Measurements from ENCODE around the gene RPS19. TPM values are rescaled to one million over a fixed set of nuclear protein-coding genes. Genes with fewer than 3 reads are reported as not detected.
"Not testable (repeated sequence)": the region's sequence is repeated elsewhere in the genome, so short reads cannot be mapped to it uniquely, and the experiment has no call there.

Gene RPS19
- polyA plus RNA-seq, 4 donors, result 2,031 to 3,349 (median 2,770) TPM

DNA sequence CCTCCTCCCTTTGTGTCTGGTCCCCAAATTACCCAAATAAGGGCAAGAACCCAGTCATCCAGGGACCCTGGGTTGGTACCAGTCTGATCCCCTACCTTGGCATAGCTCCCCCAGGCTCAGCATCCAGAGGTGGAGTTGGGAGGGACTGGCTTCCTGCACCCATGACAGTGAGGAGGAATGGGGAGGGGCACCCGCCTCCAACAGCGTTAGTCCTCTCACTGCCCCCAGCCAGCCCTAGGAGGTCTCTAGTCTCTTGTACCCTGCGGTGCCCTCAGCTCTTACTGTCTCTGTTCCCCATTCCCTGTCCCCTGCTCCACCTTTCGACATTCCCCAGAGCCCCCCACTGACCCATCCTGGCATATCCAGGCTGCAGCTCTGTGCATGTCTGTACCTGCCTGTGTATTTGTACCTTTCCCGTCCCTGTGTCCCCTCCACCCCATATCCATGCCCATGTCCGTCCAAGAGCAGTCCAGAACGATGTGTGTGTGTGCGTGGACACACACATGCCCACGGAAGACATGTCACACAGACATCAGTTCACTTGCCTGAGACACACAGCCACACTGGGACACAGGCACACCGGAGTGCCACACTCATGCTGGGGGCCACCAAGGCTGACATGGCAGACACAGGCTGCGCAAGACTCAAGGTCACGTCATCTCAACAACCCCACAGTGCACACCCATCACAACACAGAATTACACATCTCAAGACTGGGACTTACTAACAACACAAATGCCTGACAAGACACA is 50.4 kb downstream of the RPS19 start:
- Histone ChIP-seq H3K36me3 (ENCODE audit: control insufficient read depth in 3 of 3, insufficient read depth in 2 of 3, low read depth in 1 of 3, low read length in 3 of 3) (peaks cover 7 to 32% (median 8%) of the 10 kb centered on the region in 3 donors), H3K9me3 (ENCODE audit: control insufficient read depth in 2 of 2, insufficient read depth in 1 of 2, low read depth in 1 of 2, low read length in 1 of 2) (no peaks in the 10 kb centered on the region), H3K27ac (ENCODE audit: low read depth in 1 of 3, low read length in 2 of 3) (no peak overlapping the region), H3K4me3 (ENCODE audit: low read depth in 1 of 3, low read length in 3 of 3) (no peak overlapping the region), H3K4me1 (ENCODE audit: control insufficient read depth in 3 of 3, insufficient read depth in 2 of 3, low read depth in 1 of 3, low read length in 2 of 3) (peaks cover 0 to 5% (median 0%) of the 10 kb centered on the region in 3 donors), H3K27me3 (ENCODE audit: control insufficient read depth in 3 of 3, insufficient read depth in 3 of 3, low read length in 3 of 3) (peaks cover 8 to 49% (median 22%) of the 10 kb centered on the region in 3 donors)
- 39 to 59% (median 48%) methylated on average over 12 of the region's 12 CpGs for WGBS, 3 donors
- FAIRE-seq (no peak), DNase-seq (no peak)

DNA sequence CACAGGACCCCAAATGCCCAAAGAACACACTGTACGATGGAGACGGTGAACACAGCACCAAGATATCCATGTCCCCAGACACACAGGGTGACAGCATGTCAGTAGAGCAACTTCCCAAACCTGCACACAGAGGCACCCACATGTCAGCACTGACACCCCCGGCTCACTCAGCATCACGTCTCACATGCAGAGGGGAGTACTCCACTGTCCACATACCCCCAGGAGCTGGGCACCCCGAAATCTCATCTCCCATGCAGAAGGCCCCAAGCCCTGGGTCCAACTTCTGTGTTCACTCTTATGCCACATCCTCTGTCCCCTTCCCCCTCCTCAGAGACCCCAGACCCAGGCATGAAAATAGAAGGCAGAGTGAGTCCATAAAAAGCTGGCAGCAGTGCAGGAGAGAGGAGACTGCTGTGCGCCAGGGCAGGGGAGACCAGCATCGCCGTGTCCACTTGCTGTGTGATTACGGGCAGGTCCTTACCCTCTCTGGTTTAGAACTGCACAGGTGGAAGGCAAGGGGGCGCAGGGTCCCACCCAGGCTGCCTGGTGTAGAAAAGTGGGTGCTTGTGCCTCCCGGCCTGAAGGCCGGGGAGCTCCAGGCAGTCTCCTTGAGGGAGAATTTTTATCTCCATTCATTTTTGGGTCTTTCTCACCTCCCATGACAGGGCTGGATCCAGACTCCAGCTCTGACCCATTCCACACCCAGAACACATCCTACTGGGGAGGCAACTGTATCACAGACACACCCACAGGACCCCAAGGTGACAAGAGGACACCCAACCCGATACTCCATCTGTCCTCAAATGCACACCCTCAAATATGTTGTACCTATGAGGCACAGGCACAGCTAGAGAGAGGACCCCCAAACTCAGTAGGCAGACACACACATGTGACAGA is 51.2 kb downstream of the RPS19 start:
- Histone ChIP-seq H3K27me3 (ENCODE audit: control insufficient read depth in 3 of 3, insufficient read depth in 3 of 3, low read length in 3 of 3) (peaks cover 15 to 58% (median 27%) of the 10 kb centered on the region in 3 donors), H3K4me1 (ENCODE audit: control insufficient read depth in 3 of 3, insufficient read depth in 2 of 3, low read depth in 1 of 3, low read length in 2 of 3) (no peaks in the 10 kb centered on the region), H3K36me3 (ENCODE audit: control insufficient read depth in 3 of 3, insufficient read depth in 2 of 3, low read depth in 1 of 3, low read length in 3 of 3) (peaks cover 4 to 24% (median 5%) of the 10 kb centered on the region in 3 donors), H3K9me3 (ENCODE audit: control insufficient read depth in 2 of 2, insufficient read depth in 1 of 2, low read depth in 1 of 2, low read length in 1 of 2) (no peaks in the 10 kb centered on the region), H3K27ac (ENCODE audit: low read depth in 1 of 3, low read length in 2 of 3) (no peak overlapping the region), H3K4me3 (ENCODE audit: low read depth in 1 of 3, low read length in 3 of 3) (no peak overlapping the region)
- DNase-seq (no peak), FAIRE-seq (no peak)
- WGBS, 3 donors, result 35 to 61% (median 36%) methylated on average over 13 of the region's 13 CpGs

DNA sequence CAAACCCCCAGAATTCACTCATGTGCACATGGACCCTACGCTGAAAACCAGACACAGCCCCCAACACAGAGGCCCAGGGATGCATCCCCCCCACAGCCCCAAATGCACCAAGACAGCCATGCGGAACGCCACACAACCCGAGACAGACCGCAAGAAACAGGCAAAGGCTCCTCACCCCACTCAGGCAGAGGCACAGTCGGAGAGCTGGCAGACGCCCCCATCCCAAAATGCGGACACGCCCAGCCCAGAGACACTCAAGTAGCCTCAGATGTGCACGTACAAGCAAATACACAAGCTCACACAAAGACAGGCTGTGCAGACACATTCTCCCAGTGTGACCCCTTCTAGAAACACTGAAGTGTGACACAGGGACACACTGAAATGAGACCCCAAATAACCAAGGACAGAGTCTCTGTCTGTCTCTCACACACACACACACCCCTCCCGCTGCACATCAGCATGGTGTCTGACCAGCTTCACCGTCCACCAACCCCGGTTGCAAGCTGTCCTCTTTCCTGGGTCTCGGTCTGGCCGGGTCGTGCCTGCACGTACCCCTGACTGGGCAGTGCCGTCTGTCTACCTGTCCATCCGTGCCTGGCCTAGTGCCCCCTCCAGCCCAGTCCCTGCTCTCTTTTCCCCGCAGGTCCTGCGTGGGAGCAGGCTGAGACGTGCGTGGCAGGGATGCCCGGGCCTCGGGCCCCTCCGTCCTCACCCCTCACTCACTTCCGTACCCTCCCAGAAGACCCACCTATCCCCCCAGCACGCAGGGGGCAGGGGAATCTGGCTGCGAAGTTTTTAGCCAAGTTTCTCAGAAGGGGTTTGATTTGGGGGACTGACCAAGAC is 52.1 kb downstream of the RPS19 start:
- Histone ChIP-seq H3K4me3 (ENCODE audit: low read depth in 1 of 3, low read length in 3 of 3) (no peak overlapping the region), H3K9me3 (ENCODE audit: control insufficient read depth in 2 of 2, insufficient read depth in 1 of 2, low read depth in 1 of 2, low read length in 1 of 2) (no peaks in the 10 kb centered on the region), H3K36me3 (ENCODE audit: control insufficient read depth in 3 of 3, insufficient read depth in 2 of 3, low read depth in 1 of 3, low read length in 3 of 3) (peaks cover 0 to 15% (median 3%) of the 10 kb centered on the region in 3 donors), H3K27me3 (ENCODE audit: control insufficient read depth in 3 of 3, insufficient read depth in 3 of 3, low read length in 3 of 3) (peaks cover 15 to 64% (median 33%) of the 10 kb centered on the region in 3 donors), H3K4me1 (ENCODE audit: control insufficient read depth in 3 of 3, insufficient read depth in 2 of 3, low read depth in 1 of 3, low read length in 2 of 3) (no peaks in the 10 kb centered on the region), H3K27ac (ENCODE audit: low read depth in 1 of 3, low read length in 2 of 3) (no peak overlapping the region)
- DNase-seq (no peak), FAIRE-seq (no peak)
- 12 to 17% (median 13%) methylated on average over 29 of the region's 29 CpGs for WGBS, 3 donors

DNA sequence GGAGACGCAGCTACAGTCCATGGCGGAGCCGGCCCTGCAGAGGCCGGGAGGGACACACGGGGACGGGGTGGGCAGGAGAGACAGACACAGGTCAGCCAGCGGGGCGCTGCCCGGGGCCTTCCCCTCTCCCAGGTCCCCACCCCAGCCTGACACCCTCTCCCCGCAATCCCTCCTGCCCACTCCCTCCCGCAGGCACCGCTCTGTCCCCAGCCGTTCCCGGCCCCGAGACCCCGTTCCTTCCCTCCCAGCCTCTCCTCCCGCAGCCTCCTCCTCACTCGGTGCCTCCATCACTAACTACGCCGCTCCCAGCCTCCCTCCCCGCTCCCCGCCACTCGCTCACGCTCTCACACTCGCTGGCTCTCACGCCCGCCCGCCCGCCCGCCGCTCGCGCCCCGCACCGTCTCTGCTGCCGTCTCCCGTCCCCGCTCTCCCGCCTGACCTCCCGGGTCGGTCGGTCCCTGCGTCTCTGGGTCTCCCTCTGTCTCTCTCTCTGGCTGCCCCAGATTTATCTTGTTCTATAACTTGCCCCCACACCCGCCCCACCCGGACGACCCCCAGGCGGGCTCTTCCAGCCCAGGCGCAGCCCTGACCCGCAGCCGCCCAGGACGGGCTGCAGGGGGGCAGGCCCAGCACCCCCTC is 53.0 kb downstream of the RPS19 start:
- peaks cover 18 to 72% (median 38%) of the 10 kb centered on the region in 3 donors for H3K27me3 ChIP-seq (ENCODE audit: control insufficient read depth in 3 of 3, insufficient read depth in 3 of 3, low read length in 3 of 3)
- H3K36me3 ChIP-seq (ENCODE audit: control insufficient read depth in 3 of 3, insufficient read depth in 2 of 3, low read depth in 1 of 3, low read length in 3 of 3), result peaks cover 0 to 9% (median 0%) of the 10 kb centered on the region in 3 donors
- no peaks in the 10 kb centered on the region for H3K4me1 ChIP-seq (ENCODE audit: control insufficient read depth in 3 of 3, insufficient read depth in 2 of 3, low read depth in 1 of 3, low read length in 2 of 3)
- no peak for FAIRE-seq
- DNase-seq, result no peak
- WGBS, 3 donors, result 1 to 2% (median 1%) methylated on average over 29 to 51 of the region's 51 CpGs
- no peaks in the 10 kb centered on the region for H3K9me3 ChIP-seq (ENCODE audit: control insufficient read depth in 2 of 2, insufficient read depth in 1 of 2, low read depth in 1 of 2, low read length in 1 of 2)
- H3K27ac ChIP-seq (ENCODE audit: low read depth in 1 of 3, low read length in 2 of 3), result no peak overlapping the region
- no peak overlapping the region for H3K4me3 ChIP-seq (ENCODE audit: low read depth in 1 of 3, low read length in 3 of 3)

- FAIRE-seq, result no peak
- 7 to 9% (median 8%) methylated on average over 21 of the region's 21 CpGs for WGBS, 3 donors
- Histone ChIP-seq H3K27me3 (ENCODE audit: control insufficient read depth in 3 of 3, insufficient read depth in 3 of 3, low read length in 3 of 3) (peaks cover 18 to 78% (median 41%) of the 10 kb centered on the region in 3 donors), H3K4me3 (ENCODE audit: low read depth in 1 of 3, low read length in 3 of 3) (no peak overlapping the region), H3K4me1 (ENCODE audit: control insufficient read depth in 3 of 3, insufficient read depth in 2 of 3, low read depth in 1 of 3, low read length in 2 of 3) (no peaks in the 10 kb centered on the region), H3K36me3 (ENCODE audit: control insufficient read depth in 3 of 3, insufficient read depth in 2 of 3, low read depth in 1 of 3, low read length in 3 of 3) (peaks cover 0 to 8% (median 0%) of the 10 kb centered on the region in 3 donors), H3K9me3 (ENCODE audit: control insufficient read depth in 2 of 2, insufficient read depth in 1 of 2, low read depth in 1 of 2, low read length in 1 of 2) (no peaks in the 10 kb centered on the region), H3K27ac (ENCODE audit: low read depth in 1 of 3, low read length in 2 of 3) (no peak overlapping the region)
- DNase-seq, result no peak
These were observed 53.7 kb downstream of the RPS19 start for GRCh38 chr19:41913538-41914423.

GRCh38 chr19:41914424-41914834 is 54.4 kb downstream of the RPS19 start:
- not testable (repeated sequence) for FAIRE-seq
- 1 to 4% (median 2%) methylated on average over 5 of the region's 5 CpGs for WGBS, 3 donors

GRCh38 chr19:41915021-41915775 is 55.1 kb downstream of the RPS19 start:
- H3K27ac ChIP-seq (ENCODE audit: low read depth in 1 of 3, low read length in 2 of 3), result no peak overlapping the region
- no peaks in the 10 kb centered on the region for H3K36me3 ChIP-seq (ENCODE audit: control insufficient read depth in 3 of 3, insufficient read depth in 2 of 3, low read depth in 1 of 3, low read length in 3 of 3)
- peaks cover 18 to 88% (median 41%) of the 10 kb centered on the region in 3 donors for H3K27me3 ChIP-seq (ENCODE audit: control insufficient read depth in 3 of 3, insufficient read depth in 3 of 3, low read length in 3 of 3)
- no peak for DNase-seq
- 3 to 5% (median 5%) methylated on average over 35 to 38 of the region's 38 CpGs for WGBS, 3 donors
- FAIRE-seq, result no peak
- peak overlapping the region in 1 of 3 donors; percentile 29 for H3K4me3 ChIP-seq (ENCODE audit: low read depth in 1 of 3, low read length in 3 of 3)
- no peaks in the 10 kb centered on the region for H3K9me3 ChIP-seq (ENCODE audit: control insufficient read depth in 2 of 2, insufficient read depth in 1 of 2, low read depth in 1 of 2, low read length in 1 of 2)
- H3K4me1 ChIP-seq (ENCODE audit: control insufficient read depth in 3 of 3, insufficient read depth in 2 of 3, low read depth in 1 of 3, low read length in 2 of 3), result no peaks in the 10 kb centered on the region

More at GRCh38 chr19:41914424-41914834, 54.4 kb downstream of the RPS19 start:
- not testable (repeated sequence) for H3K9me3 ChIP-seq (ENCODE audit: control insufficient read depth in 2 of 2, insufficient read depth in 1 of 2, low read depth in 1 of 2, low read length in 1 of 2); H3K36me3 ChIP-seq (ENCODE audit: control insufficient read depth in 3 of 3, insufficient read depth in 2 of 3, low read depth in 1 of 3, low read length in 3 of 3); H3K4me1 ChIP-seq (ENCODE audit: control insufficient read depth in 3 of 3, insufficient read depth in 2 of 3, low read depth in 1 of 3, low read length in 2 of 3); H3K27ac ChIP-seq (ENCODE audit: low read depth in 1 of 3, low read length in 2 of 3); DNase-seq; H3K4me3 ChIP-seq (ENCODE audit: low read depth in 1 of 3, low read length in 3 of 3)
- H3K27me3 ChIP-seq (ENCODE audit: control insufficient read depth in 3 of 3, insufficient read depth in 3 of 3, low read length in 3 of 3), result peaks cover 18 to 82% (median 41%) of the 10 kb centered on the region in 3 donors
